ENCODE data around the gene GLIPR1L2. TPM values are rescaled to one million over a fixed set of nuclear protein-coding genes. Genes with fewer than 3 reads are reported as not detected.
"Not testable (repeated sequence)": the region's sequence is repeated elsewhere in the genome, so short reads cannot be mapped to it uniquely, and the experiment has no call there.

The GLIPR1L2 gene
- 0.17 and 0.65 TPM in 2 replicates for total RNA-seq

DNA sequence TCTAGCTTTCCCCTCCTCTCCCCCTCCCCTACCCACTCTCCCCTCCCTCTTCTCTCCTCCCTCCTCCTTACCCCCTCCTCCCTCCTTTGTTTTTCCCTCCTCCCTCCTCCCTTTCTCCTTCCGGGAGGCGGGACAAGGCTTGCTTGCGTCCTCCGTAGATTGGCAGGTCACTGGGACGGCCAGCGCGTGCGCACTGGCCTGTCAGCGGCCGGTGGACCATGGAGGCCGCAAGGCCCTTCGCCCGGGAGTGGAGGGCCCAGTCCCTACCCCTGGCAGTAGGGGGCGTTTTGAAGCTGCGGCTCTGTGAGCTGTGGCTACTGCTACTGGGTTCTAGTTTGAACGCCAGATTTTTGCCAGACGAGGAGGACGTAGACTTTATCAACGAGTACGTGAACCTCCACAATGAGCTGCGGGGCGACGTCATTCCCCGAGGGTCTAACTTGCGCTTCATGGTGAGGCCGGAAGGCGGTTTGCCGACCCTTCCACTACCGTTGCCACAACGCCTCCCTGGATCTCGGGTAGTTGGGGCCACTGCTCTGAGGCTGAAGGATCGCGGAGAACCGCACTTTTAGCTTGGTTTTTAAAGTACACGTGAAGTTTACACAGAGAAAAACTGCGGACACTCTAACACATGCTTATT lies at the start of gene GLIPR1L2:
GLIPR1L2 (plus strand) TSS at position 191 of the 640 bp plus-strand sequence; CDS start at position 219, 28 bp downstream.
- peak; percentile 95 for DNase-seq (ENCODE audit: low read depth)

DNA sequence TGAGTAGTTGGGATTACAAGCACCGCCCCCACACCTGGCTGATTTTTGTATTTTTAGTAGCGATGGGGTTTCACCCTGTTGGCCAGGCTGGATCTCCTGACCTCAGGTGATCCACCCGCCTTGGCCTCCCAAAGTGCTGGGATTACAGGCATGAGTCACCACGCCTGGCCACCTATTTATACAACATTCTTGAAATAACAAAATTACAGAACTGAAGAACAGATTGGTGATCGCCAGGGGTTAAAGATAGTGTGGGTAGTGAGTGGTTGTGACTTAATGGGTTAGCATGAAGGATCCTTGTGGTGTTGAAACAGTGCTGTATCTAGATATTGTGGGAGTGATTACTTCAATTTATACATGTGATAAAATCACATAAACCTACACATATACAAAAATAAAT lies 49.0 kb upstream of the GLIPR1L2 start:
- no peak for DNase-seq (ENCODE audit: low read depth)

- no peak for DNase-seq (ENCODE audit: low read depth)
Measured at GRCh38 chr12:75345531-75345930, 45.4 kb upstream of the GLIPR1L2 start.

DNA sequence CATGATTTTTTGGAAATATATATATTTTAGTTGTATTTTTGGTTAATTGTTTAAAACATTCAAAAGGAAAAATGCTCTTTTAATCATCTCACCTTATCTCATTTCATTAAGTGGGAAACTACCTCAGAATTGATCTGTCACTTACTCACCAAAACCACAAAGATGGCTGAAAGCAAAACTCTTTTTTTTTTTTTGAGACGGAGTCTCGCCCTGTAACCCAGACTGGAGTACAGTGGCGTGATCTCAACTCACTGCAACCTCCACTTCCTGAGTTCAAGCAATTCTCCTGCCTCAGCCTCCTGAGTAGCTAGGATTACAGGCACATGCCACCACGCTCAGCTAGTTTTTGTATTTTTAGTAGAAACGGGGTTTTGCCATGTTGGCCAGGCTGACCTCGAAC lies 44.7 kb upstream of the GLIPR1L2 start:
- DNase-seq (ENCODE audit: low read depth), result not testable (repeated sequence)

DNA sequence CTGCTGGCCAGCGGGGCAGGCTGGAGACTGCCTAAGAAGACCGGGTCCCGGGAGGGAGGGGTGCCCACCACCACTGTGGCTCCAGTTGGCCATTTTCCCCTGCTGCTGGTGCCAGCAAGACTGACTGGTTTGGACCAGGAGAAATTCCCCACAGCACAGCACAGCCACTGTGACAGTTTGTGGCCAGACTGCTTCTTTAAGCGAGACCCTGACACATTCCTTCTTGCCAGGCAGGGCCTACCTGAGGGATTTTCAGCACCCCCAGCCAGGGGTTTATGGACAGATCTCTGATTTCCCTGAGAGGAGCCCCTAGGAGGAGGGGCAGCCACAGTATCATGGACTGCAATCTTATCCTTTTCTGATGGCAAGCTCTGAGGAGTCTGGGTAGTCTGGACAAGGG lies 40.9 kb upstream of the GLIPR1L2 start:
- DNase-seq (ENCODE audit: low read depth), result no peak

- DNase-seq (ENCODE audit: low read depth), result no peak
Measured at GRCh38 chr12:75350413-75350812, 40.5 kb upstream of the GLIPR1L2 start.

DNA sequence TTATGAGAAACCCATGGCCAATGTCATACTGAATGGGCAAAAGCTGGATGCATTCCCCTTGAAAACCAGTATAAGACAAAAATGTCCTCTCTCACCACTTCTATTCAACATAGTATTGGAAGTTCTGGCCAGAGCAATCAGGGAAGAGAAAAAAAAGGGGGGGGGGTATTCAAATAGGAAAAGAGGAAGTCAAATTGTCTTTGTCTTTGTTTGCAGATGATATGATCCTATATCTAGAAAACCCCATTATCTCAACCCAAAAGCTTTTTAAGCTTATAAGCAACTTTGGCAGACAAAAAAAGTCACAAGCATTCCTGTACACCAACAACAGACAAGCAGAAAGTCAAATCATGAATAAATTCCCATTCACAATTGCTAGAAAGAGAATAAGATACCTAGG lies 36.9 kb upstream of the GLIPR1L2 start:
- DNase-seq (ENCODE audit: low read depth), result no peak

DNA sequence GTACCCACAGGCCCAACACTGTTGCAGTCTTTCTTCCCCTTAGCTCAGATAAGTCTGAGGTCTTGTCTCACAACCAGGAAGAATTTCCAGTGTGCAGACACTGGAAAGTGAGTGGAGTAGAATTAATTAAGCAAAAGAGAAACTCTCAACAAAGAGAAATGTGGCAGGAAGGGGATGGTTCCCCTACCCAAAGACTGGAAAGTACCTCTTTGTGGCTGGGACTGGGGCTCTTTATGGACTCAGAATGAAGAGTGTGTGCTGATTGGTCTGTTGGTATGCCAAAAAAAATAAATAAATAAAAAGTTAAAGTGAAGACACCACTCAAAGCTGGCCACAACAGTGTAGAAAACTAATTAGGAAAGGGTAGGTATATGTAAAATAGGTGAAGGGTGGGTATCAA lies 30.0 kb upstream of the GLIPR1L2 start:
- no peak for DNase-seq (ENCODE audit: low read depth)

DNA sequence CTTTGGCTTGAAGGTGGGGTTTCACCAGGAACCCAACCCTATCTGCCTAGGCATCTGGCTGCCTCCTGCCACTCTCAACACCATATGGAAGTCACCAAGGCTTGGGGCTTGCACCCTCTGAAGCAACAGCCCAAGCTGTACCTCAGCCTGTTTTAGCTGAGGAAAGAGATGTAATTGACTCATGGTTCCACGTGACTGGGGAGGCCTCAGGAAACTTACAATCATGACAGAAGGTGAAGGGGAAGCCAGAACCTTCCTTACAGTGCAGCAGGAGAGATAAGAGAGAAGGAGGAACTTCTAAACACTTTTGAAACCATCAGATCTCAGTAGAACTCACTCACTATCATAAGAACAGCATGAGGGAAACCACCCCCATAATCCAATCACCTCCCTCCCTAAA lies 29.5 kb upstream of the GLIPR1L2 start:
- no peak for DNase-seq (ENCODE audit: low read depth)

- peak; percentile 11 for DNase-seq (ENCODE audit: low read depth)
Measured at GRCh38 chr12:75364919-75365318, 26.0 kb upstream of the GLIPR1L2 start.

DNA sequence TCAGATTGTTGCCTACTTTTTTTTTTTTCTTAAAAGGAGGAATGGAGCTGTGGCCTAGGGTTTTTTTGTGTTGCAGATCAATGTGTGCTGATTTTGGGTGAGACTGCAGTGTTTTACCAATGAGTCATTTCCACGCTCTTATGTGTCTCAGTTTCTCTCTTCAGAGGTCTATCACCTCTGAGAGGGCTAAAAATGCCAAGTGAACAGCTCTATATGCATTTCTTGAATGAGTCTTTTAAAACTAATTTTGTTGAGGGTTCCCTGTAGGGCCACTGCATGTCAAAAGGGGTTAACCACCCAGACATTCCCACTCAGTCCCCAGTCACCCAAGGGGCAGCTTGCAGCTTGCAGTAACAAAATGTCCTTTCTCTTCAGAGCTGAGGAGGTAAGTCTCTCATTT lies 24.3 kb upstream of the GLIPR1L2 start:
- no peak for DNase-seq (ENCODE audit: low read depth)

DNA sequence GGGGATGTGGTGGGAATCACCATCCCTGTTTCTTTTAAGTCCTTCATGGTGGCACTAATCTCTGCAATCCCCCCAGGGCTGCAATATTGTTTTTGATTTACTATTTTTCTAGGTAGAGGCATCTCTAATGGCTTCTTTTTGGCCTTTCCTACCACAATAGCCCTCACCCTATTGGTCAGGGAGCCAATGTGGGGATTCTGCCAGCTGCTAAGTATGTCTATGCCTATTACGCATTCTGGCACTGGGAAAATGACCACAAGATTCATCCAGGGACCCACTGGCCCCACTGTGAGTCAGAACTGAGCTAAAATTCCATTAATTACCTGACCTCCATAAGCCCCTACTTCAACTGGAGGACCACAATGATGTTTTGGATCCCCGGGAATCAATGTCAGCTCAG lies 15.9 kb upstream of the GLIPR1L2 start:
- no peak for DNase-seq (ENCODE audit: low read depth)

- DNase-seq (ENCODE audit: low read depth), result no peak
Measured at GRCh38 chr12:75378354-75378753, 12.5 kb upstream of the GLIPR1L2 start.

DNA sequence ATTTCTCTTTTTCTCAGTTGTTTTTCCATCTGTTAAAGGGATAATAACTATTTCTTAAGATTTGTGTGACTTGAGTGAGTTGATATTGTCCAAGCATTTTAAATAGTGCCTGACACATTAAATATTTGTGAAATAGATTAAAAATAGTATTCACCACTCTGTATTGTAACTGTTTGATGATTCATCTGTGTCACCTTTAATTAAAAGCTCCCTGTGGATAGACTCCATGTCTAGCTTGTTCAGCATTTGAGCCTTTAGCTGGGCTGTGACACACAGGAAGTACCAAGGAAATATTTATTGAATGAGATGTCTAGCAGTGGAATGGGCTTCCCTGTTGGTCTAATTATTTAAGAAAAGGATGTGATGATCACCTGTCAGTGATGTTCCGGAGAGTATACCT lies 1.8 kb upstream of the GLIPR1L2 start:
- peak; percentile 64 for DNase-seq (ENCODE audit: low read depth)

GRCh38 chr12:75389706-75390105 lies 1.2 kb upstream of the GLIPR1L2 start:
- no peak for DNase-seq (ENCODE audit: low read depth)

- DNase-seq (ENCODE audit: low read depth), result no peak
Measured at GRCh38 chr12:75390156-75390898, 562 bp upstream of the GLIPR1L2 start.

GRCh38 chr12:75404231-75404630 lies 13.3 kb downstream of the GLIPR1L2 start:
- no peak for DNase-seq (ENCODE audit: low read depth)

DNA sequence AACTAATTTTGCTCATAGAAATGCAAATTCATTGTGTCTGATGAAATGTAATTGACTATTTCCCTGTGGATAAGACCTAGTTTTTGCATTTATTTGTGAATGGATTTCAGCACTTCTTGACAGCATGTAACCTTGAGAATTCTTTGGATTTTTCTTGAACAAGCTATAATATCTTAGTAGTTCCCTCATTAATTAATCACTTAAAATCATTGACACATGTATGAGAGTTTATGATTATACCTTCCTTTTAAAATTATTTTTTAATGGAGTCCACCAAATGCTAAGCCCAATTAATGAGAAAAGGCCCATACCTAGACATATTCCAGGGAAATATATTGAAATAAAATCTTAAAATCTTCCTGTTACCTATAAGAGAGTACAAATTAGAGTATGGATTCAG lies 16.8 kb downstream of the GLIPR1L2 start:
- DNase-seq (ENCODE audit: low read depth), result no peak

DNA sequence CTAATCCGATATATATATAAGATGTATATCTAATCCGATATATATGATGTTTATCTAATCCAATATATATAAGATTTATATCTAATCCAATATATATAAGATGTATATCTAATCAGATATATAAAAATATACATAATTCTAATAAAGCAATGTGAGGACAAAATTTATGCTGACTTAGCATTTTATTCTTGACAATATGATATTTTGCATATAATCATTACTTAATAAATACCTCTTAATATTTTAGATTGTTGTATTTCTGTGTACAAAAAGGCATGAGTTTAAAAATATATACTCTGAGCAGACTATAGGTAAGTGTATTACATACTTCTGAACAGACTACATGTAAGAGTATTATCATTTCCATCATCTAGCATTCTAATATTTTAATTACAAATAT lies 18.9 kb downstream of the GLIPR1L2 start:
- DNase-seq (ENCODE audit: low read depth), result no peak

DNA sequence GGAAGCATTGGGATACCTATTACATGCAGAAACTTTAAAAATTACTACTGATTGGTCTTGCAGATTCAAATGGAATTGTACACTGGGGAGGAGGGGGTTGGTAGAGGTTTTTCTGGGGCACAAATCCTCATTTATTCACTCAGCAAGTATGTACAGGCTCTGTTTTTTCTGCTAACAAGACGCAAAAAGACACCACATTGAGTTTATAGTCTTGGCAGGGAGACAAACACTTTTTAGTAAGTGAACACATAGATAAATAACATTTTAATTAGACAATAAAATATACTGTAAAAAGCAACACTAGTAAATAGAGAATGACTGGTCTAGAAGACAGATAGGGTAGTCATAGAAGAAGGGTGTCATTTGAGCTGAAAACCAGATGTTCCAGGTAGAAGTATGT lies 23.8 kb downstream of the GLIPR1L2 start:
- DNase-seq (ENCODE audit: low read depth), result no peak

GRCh38 chr12:75419841-75420240 lies 29.0 kb downstream of the GLIPR1L2 start:
- no peak for DNase-seq (ENCODE audit: low read depth)

DNA sequence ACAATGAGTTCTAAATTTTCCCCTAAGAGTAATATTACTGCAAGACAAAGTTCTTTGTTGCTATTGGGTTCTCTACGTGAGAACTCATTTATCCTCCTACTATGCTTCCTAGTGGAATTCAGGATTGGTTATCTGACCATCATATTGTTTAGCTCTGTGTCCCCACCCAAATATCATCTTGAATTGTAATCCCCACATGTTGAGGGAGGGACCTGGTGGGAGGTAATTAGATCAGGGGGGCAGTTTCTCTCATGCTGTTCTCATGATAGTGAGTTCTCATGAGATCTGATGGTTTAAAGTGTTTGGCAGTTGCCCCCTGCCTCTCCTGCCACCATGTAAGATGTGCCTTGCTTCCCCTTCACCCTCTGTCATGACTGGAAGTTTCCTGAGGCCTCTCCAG lies 36.6 kb downstream of the GLIPR1L2 start:
- DNase-seq (ENCODE audit: low read depth), result no peak

DNA sequence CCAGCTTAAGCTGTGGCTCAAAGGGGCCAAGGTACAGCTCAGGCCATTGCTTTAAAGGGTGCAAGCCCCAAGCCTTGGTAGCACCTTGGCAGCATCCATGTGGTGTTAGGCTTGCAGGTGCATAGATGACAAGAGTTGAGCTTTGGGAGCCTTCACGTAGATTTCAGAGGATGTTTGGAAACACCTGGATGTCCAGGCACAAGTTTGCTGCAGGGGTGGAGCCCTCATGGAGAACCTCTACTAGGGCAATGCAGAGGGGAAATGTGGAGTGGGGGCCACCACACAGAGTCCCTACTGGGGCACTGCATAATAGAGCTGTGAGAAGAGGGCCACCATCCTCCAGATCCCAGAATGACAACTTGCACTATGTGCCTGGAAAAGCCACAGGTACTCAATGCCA lies 37.9 kb downstream of the GLIPR1L2 start:
- no peak for DNase-seq (ENCODE audit: low read depth)

DNA sequence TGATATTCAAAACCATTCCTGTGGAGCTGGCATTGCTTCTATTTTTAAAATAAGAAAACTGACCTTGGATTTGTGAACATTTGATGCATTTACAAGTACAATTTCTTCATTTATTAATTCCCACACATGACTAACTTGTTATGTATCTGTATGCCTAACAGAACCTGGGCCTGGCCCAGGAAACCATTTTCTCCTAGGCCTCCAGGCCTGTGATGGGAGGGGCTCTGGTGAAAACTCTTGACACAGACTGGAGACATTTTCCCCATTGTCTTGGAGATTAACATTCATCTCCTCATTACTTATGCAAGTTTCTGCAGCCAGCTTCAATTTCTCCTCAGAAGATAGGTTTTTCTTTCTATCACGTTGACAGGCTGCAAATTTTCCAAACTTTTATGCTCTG lies 42.0 kb downstream of the GLIPR1L2 start:
- DNase-seq (ENCODE audit: low read depth), result no peak

Data from renal cortical epithelial cell (primary cell).